Upper lobe of right lung (tissue), 1 donor: Measurements from ENCODE around the gene FOXG1. TPM values are rescaled to one million over a fixed set of nuclear protein-coding genes. Genes with fewer than 3 reads are reported as not detected.

Source experiments
- ATAC-seq: fragments of 200-7000 bp; cut with Tn5 transposase; one replicate; pipeline ENCODE4 v1.9.1; 2020; ENCODE audit warnings: mild to moderate bottlenecking, moderate library complexity
- DNase-seq: peaks from one replicate; pipeline ENCODE4 v3.0.0-alpha.2; 2020
- H3K27ac ChIP-seq: fragments of 200-600 bp; one replicate; pipeline ENCODE4 v1.8.0; 2022
- H3K27me3 ChIP-seq: fragments of 200-600 bp; one replicate; pipeline ENCODE4 v1.8.0; 2022; ENCODE audit warnings: mild to moderate bottlenecking
- H3K36me3 ChIP-seq: fragments of 200-600 bp; one replicate; pipeline ENCODE4 v1.8.0; 2022
- H3K4me1 ChIP-seq: fragments of 200-600 bp; one replicate; pipeline ENCODE4 v1.8.0; 2022
- H3K4me3 ChIP-seq: fragments of 200-600 bp; one replicate; pipeline ENCODE4 v1.8.0; 2022; ENCODE audit warnings: mild to moderate bottlenecking
- H3K9me3 ChIP-seq: fragments of 200-600 bp; one replicate; pipeline ENCODE4 v1.8.0; 2022
- CTCF ChIP-seq: fragments of 200-600 bp; IDR thresholded peaks from one replicate; pipeline ENCODE4 v1.8.0; 2022; ENCODE audit warnings: antibody characterized with exemption
- intact Hi-C: fragments of 100-400 bp; cut with DNase I; formaldehyde crosslinking; loops from one replicate; pipeline ENCODE4 v1.11.0; 2022
- long read RNA-seq: library from polyadenylated mRNA; unstranded; transcript quantifications from one replicate; pipeline ENCODE4 v2.0.0, GENCODE V29; 2021
- total RNA-seq: library from RNA; stranded (reverse); fragmentation: NEBNext Ultra II Directional; extraction: Animal tissue kit (Norgen Biotek cat#: 25700); gene quantifications from one replicate; pipeline ENCODE4 v1.2.1, GENCODE V29; 2021
- donor health status: DM: no; HTN: yes; CAD: no; lungs with severe emphysema.

The FOXG1 gene
- total RNA-seq: not detected
- long read RNA-seq: 0 reads

- peaks cover 92% of the 10 kb centered on the region for H3K27me3 ChIP-seq
- intact Hi-C loops: no loop called here
- no peak for TF ChIP-seq CTCF
- H3K4me1 ChIP-seq: peaks cover 8% of the 10 kb centered on the region
- no peak within 1 kb of the TSS for H3K27ac ChIP-seq
- ATAC-seq (no peak), DNase-seq (no peak)
- H3K9me3 ChIP-seq: no peaks in the 10 kb centered on the region
- H3K36me3 ChIP-seq: no peaks in the 10 kb centered on the region
- H3K4me3 ChIP-seq: peak within 1 kb of the TSS; percentile 25
Measured at GRCh38 chr14:28766469-28766955, at the start of gene FOXG1. FOXG1 (plus strand) TSS chr14:28766787; CDS start chr14:28767280, 493 bp downstream.

GRCh38 chr14:28719130-28719529 lies 47.5 kb upstream of the FOXG1 start:
- Histone ChIP-seq H3K4me3 (no peak overlapping the region), H3K4me1 (no peaks in the 10 kb centered on the region), H3K9me3 (no peaks in the 10 kb centered on the region), H3K27me3 (no peaks in the 10 kb centered on the region), H3K36me3 (no peaks in the 10 kb centered on the region), H3K27ac (no peak overlapping the region)
- intact Hi-C loops: no loop called here
- no peak for ATAC-seq
- TF ChIP-seq CTCF: no peak
- DNase-seq: no peak

GRCh38 chr14:28731358-28731757 lies 35.2 kb upstream of the FOXG1 start:
- Histone ChIP-seq H3K27me3 (no peaks in the 10 kb centered on the region), H3K27ac (no peak overlapping the region), H3K4me1 (no peaks in the 10 kb centered on the region), H3K36me3 (no peaks in the 10 kb centered on the region), H3K4me3 (no peak overlapping the region), H3K9me3 (no peaks in the 10 kb centered on the region)
- intact Hi-C loops: no loop called here
- ATAC-seq: no peak
- TF ChIP-seq CTCF: no peak
- no peak for DNase-seq

GRCh38 chr14:28742171-28742846 lies 24.3 kb upstream of the FOXG1 start:
- no peak overlapping the region for H3K4me3 ChIP-seq
- H3K36me3 ChIP-seq: no peaks in the 10 kb centered on the region
- H3K27ac ChIP-seq: no peak overlapping the region
- DNase-seq: no peak
- intact Hi-C loops: no loop called here
- TF ChIP-seq CTCF: no peak
- no peaks in the 10 kb centered on the region for H3K9me3 ChIP-seq
- ATAC-seq: no peak
- H3K27me3 ChIP-seq: no peaks in the 10 kb centered on the region
- no peaks in the 10 kb centered on the region for H3K4me1 ChIP-seq

- intact Hi-C loops: no loop called here
- no peak for ATAC-seq
Measured at GRCh38 chr14:28744126-28744525, 22.5 kb upstream of the FOXG1 start.

More at GRCh38 chr14:28744126-28744525, 22.5 kb upstream of the FOXG1 start:
- no peak overlapping the region for H3K4me3 ChIP-seq
- H3K36me3 ChIP-seq: no peaks in the 10 kb centered on the region
- no peak for TF ChIP-seq CTCF
- H3K4me1 ChIP-seq: no peaks in the 10 kb centered on the region
- no peaks in the 10 kb centered on the region for H3K9me3 ChIP-seq
- no peaks in the 10 kb centered on the region for H3K27me3 ChIP-seq
- DNase-seq: no peak
- no peak overlapping the region for H3K27ac ChIP-seq
